B cell (primary cell): Measurements from ENCODE around the gene EBF3.

ENCODE experiments used
- EZH2 ChIP-seq: IDR thresholded peaks from 2 replicates; pipeline ENCODE4 v1.6.1; 2012; ENCODE audit warnings: borderline replicate concordance, low read depth, mild to moderate bottlenecking, moderate library complexity, low read length; ENCODE audit not compliant: insufficient read depth, poor library complexity, severe bottlenecking
- TF ChIP-seq, protein P1 (sequence below): fragments of 200-600 bp; IDR thresholded peaks from one replicate; pipeline ENCODE4 v1.8.0; 2022; ENCODE audit warnings: antibody characterized with exemption, mild to moderate bottlenecking

- TF ChIP-seq, protein P1, sequence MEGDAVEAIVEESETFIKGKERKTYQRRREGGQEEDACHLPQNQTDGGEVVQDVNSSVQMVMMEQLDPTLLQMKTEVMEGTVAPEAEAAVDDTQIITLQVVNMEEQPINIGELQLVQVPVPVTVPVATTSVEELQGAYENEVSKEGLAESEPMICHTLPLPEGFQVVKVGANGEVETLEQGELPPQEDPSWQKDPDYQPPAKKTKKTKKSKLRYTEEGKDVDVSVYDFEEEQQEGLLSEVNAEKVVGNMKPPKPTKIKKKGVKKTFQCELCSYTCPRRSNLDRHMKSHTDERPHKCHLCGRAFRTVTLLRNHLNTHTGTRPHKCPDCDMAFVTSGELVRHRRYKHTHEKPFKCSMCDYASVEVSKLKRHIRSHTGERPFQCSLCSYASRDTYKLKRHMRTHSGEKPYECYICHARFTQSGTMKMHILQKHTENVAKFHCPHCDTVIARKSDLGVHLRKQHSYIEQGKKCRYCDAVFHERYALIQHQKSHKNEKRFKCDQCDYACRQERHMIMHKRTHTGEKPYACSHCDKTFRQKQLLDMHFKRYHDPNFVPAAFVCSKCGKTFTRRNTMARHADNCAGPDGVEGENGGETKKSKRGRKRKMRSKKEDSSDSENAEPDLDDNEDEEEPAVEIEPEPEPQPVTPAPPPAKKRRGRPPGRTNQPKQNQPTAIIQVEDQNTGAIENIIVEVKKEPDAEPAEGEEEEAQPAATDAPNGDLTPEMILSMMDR = no peak
- no peak for TF ChIP-seq EZH2
Observed at GRCh38 chr10:129969911-129970464, 5.9 kb upstream of the EBF3 start.
